Measurements from ENCODE around the gene ARFIP1.

Gene ARFIP1

GRCh38 chr4:152820073-152820472 lies 40.3 kb downstream of the ARFIP1 start:
- H3K27ac ChIP-seq (ENCODE audit: low read depth, low read length): no peak overlapping the region
- H3K9ac ChIP-seq (ENCODE audit: low read length): no peak overlapping the region
- no peak overlapping the region for H3K4me3 ChIP-seq (ENCODE audit: insufficient read depth, low read length, poor library complexity, severe bottlenecking)
- no peaks in the 10 kb centered on the region for H3K79me2 ChIP-seq (ENCODE audit: insufficient read depth, low read length)
- no peaks in the 10 kb centered on the region for H4K20me1 ChIP-seq (ENCODE audit: low read depth, low read length)
- no peaks in the 10 kb centered on the region for H3F3A ChIP-seq (ENCODE audit: insufficient read depth)
- no peak overlapping the region for H2AFZ ChIP-seq (ENCODE audit: low read depth, low read length, severe bottlenecking)
- H3K36me3 ChIP-seq (ENCODE audit: low read length): no peaks in the 10 kb centered on the region
- no peaks in the 10 kb centered on the region for H3K9me3 ChIP-seq (ENCODE audit: insufficient read depth, low read length)
- H3K9me2 ChIP-seq (replicated peaks; ENCODE audit: insufficient read depth, low read length): no peaks in the 10 kb centered on the region
- TF ChIP-seq EZH2phosphoT487 (conservative IDR thresholded peaks at IDR 0.05; ENCODE audit: low read length) (no peak), CTCF (IDR thresholded peaks at IDR 0.05; ENCODE audit: insufficient read depth, low read length, poor library complexity, severe bottlenecking) (no peak)
- H3K27me3 ChIP-seq (ENCODE audit: low read length): no peaks in the 10 kb centered on the region
- H3K4me2 ChIP-seq (ENCODE audit: low read depth, low read length, poor library complexity, severe bottlenecking): no peak overlapping the region

GRCh38 chr4:152822323-152822722 lies 42.6 kb downstream of the ARFIP1 start:
- Histone ChIP-seq H3K4me3 (ENCODE audit: insufficient read depth, low read length, poor library complexity, severe bottlenecking) (no peak overlapping the region), H2AFZ (ENCODE audit: low read depth, low read length, severe bottlenecking) (no peak overlapping the region), H3K79me2 (ENCODE audit: insufficient read depth, low read length) (no peaks in the 10 kb centered on the region), H4K20me1 (ENCODE audit: low read depth, low read length) (no peaks in the 10 kb centered on the region), H3K27me3 (ENCODE audit: low read length) (no peaks in the 10 kb centered on the region), H3K9ac (ENCODE audit: low read length) (no peak overlapping the region), H3K36me3 (ENCODE audit: low read length) (no peaks in the 10 kb centered on the region), H3K27ac (ENCODE audit: low read depth, low read length) (no peak overlapping the region), H3K4me2 (ENCODE audit: low read depth, low read length, poor library complexity, severe bottlenecking) (no peak overlapping the region), H3F3A (ENCODE audit: insufficient read depth) (no peaks in the 10 kb centered on the region), H3K9me2 (replicated peaks; ENCODE audit: insufficient read depth, low read length) (no peaks in the 10 kb centered on the region), H3K9me3 (ENCODE audit: insufficient read depth, low read length) (no peaks in the 10 kb centered on the region)
- TF ChIP-seq CTCF (IDR thresholded peaks at IDR 0.05; ENCODE audit: insufficient read depth, low read length, poor library complexity, severe bottlenecking) (no peak), EZH2phosphoT487 (conservative IDR thresholded peaks at IDR 0.05; ENCODE audit: low read length) (no peak)

GRCh38 chr4:152824561-152824960 lies 44.8 kb downstream of the ARFIP1 start:
- Histone ChIP-seq H3K9me3 (ENCODE audit: insufficient read depth, low read length) (no peaks in the 10 kb centered on the region), H3K9me2 (replicated peaks; ENCODE audit: insufficient read depth, low read length) (no peaks in the 10 kb centered on the region), H3K4me3 (ENCODE audit: insufficient read depth, low read length, poor library complexity, severe bottlenecking) (no peak overlapping the region), H2AFZ (ENCODE audit: low read depth, low read length, severe bottlenecking) (no peak overlapping the region), H3K4me2 (ENCODE audit: low read depth, low read length, poor library complexity, severe bottlenecking) (no peak overlapping the region), H3K36me3 (ENCODE audit: low read length) (no peaks in the 10 kb centered on the region), H3K27me3 (ENCODE audit: low read length) (no peaks in the 10 kb centered on the region), H3K79me2 (ENCODE audit: insufficient read depth, low read length) (no peaks in the 10 kb centered on the region), H3K27ac (ENCODE audit: low read depth, low read length) (no peak overlapping the region), H3F3A (ENCODE audit: insufficient read depth) (no peaks in the 10 kb centered on the region), H4K20me1 (ENCODE audit: low read depth, low read length) (no peaks in the 10 kb centered on the region), H3K9ac (ENCODE audit: low read length) (no peak overlapping the region)
- TF ChIP-seq EZH2phosphoT487 (conservative IDR thresholded peaks at IDR 0.05; ENCODE audit: low read length) (no peak), CTCF (IDR thresholded peaks at IDR 0.05; ENCODE audit: insufficient read depth, low read length, poor library complexity, severe bottlenecking) (no peak)

All from SU-DHL-6 (cell line).